K562 (cell line): ENCODE results near the gene MINK1. TPM values are rescaled to one million over a fixed set of nuclear protein-coding genes. Genes with fewer than 3 reads are reported as not detected.

Experiments
- ARHGAP35 ChIP-seq: fragments of 450-650 bp; IDR thresholded peaks from 2 replicates; pipeline ENCODE4 v1.6.1; 2018; ENCODE audit not compliant: partially characterized antibody
- FOXP4 ChIP-seq: sonication (generic); formaldehyde crosslinking; IDR thresholded peaks from 2 replicates; pipeline ENCODE4 v1.8.0; 2022; ENCODE audit warnings: mild to moderate bottlenecking, missing genetic modification reagents, borderline replicate concordance
- HDAC3 ChIP-seq: fragments of 450-650 bp; IDR thresholded peaks from 2 replicates; pipeline ENCODE4 v1.6.1; 2018; ENCODE audit warnings: borderline replicate concordance, mild to moderate bottlenecking, moderate library complexity; ENCODE audit not compliant: partially characterized antibody
- MIER1 ChIP-seq: fragments of 450-650 bp; IDR thresholded peaks from 2 replicates; pipeline ENCODE4 v1.6.1; 2016; ENCODE audit warnings: antibody characterized with exemption, mild to moderate bottlenecking, low read depth
- NELFE ChIP-seq: IDR thresholded peaks from 2 replicates; pipeline ENCODE4 v1.6.1; 2011; ENCODE audit warnings: mild to moderate bottlenecking; ENCODE audit not compliant: insufficient read depth, insufficient read length
- RNF219 ChIP-seq: fragments of 250-450 bp; sonication (Bioruptor Pico); IDR thresholded peaks from 2 replicates; pipeline ENCODE4 v1.5.0; 2022; ENCODE audit warnings: mild to moderate bottlenecking
- TAF1 ChIP-seq: IDR thresholded peaks from 2 replicates; pipeline ENCODE4 v1.6.1; 2011; ENCODE audit warnings: mild to moderate bottlenecking, low read length, moderate library complexity; ENCODE audit not compliant: insufficient read depth, control insufficient read depth, severe bottlenecking; ENCODE audit errors: extremely low read depth
- TEAD1 ChIP-seq, 2 experiments: fragments of 450-650 bp in 1 of 2; sonication (generic) in 1 of 2; formaldehyde crosslinking; IDR thresholded peaks; 2 replicates each; pipeline versions ENCODE4 v1.4.0 to v1.8.0; 2020 to 2022; ENCODE audit warnings: mild to moderate bottlenecking in 2 of 2, missing genetic modification reagents in 1 of 2
- TOE1 ChIP-seq, 2 experiments: fragments of 450-650 bp in 1 of 2; sonication (generic) in 1 of 2; formaldehyde crosslinking in 1 of 2; IDR thresholded peaks; 2 replicates each; pipeline versions ENCODE4 v1.7.1 to v1.8.0; 2016 to 2022; ENCODE audit warnings: borderline replicate concordance in 2 of 2, mild to moderate bottlenecking in 2 of 2, antibody characterized with exemption in 1 of 2, inconsistent platforms in 1 of 2, low read depth in 1 of 2, missing genetic modification reagents in 1 of 2, moderate library complexity in 1 of 2
- ZNF609 ChIP-seq: sonication (generic); formaldehyde crosslinking; IDR thresholded peaks from 2 replicates; pipeline ENCODE4 v1.8.1; 2023; ENCODE audit warnings: missing genetic modification reagents, mild to moderate bottlenecking, borderline replicate concordance
- polyA plus RNA-seq, 8 experiments: library from polyadenylated mRNA; depleted of rRNA in 4 of 8; stranded (reverse) in 5 of 8; unstranded in 3 of 8; fragments of >200 nt; fragmentation: Nextera tagmentation in 2 of 8; fragmentation: Illumina TruSeq in 1 of 8; extraction: Ambion mirVana in 2 of 8; extraction: Trizol in 1 of 8; gene quantifications; 2 replicates each; pipeline versions ENCODE4 v1.2.1 to v1.2.3, GENCODE V29; 2011 to 2014; ENCODE audit warnings: inconsistent platforms in 1 of 8, missing spikeins in 1 of 8
- total RNA-seq, 7 experiments: library from RNA; depleted of rRNA in 6 of 7; stranded (reverse); fragments of >200 nt in 6 of 7; fragmentation: Illumina TruSeq in 2 of 7; extraction: Trizol in 2 of 7; gene quantifications; 2 replicates each; pipeline versions ENCODE4 v1.2.1 to v1.2.3, GENCODE V29; 2011 to 2021; ENCODE audit warnings: low replicate concordance in 1 of 7
- TF ChIP-seq, protein P1 (sequence below): fragments of 450-650 bp; IDR thresholded peaks from 2 replicates; pipeline ENCODE4 v1.7.1; 2018; ENCODE audit warnings: mild to moderate bottlenecking, low read depth; ENCODE audit not compliant: partially characterized antibody

The MINK1 gene
- total and polyA plus RNA-seq, 9 of the 15 experiments (the other 6 are each of a cell fraction or from before 2014, with no cell fraction given): 0.11 to 54.2 (median 14.9) TPM

DNA sequence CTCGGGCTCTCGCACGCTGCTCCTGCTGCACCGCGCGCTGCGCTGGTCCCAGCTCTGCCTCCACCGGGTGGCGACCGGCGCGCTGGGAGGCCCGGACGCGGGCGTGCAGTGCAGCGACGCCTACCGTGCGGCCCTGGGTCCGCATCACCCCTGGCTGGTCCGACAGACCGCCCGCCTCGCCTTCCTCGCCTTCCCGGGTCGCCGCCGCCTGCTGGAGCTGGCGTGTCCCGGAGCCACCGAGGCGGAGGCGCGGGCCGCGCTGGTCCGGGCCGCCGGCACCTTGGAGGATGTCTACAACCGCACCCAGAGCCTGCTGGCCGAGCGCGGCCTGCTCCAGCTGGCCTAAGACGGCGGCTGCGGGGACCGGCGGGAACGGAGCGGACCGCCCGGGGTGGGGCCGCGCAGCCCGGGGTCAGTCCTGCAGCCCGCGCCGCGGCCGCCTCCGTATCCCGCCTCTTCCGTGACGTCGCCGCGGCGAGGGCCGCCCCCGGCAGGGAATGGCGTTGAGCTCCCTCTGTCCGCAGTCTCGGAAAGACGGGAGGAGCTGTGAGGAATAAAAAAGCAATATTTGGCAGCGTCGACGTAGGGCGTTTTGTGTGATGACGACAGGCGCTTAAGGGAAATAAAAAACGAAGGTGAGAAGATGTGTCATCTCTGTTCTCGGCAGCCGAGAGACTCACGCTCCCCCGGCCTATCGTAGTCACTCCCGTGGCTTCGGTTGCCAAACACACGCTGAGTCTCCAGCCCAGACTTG, 43.0 kb upstream of the MINK1 start (continued):
- TF ChIP-seq, protein P1, sequence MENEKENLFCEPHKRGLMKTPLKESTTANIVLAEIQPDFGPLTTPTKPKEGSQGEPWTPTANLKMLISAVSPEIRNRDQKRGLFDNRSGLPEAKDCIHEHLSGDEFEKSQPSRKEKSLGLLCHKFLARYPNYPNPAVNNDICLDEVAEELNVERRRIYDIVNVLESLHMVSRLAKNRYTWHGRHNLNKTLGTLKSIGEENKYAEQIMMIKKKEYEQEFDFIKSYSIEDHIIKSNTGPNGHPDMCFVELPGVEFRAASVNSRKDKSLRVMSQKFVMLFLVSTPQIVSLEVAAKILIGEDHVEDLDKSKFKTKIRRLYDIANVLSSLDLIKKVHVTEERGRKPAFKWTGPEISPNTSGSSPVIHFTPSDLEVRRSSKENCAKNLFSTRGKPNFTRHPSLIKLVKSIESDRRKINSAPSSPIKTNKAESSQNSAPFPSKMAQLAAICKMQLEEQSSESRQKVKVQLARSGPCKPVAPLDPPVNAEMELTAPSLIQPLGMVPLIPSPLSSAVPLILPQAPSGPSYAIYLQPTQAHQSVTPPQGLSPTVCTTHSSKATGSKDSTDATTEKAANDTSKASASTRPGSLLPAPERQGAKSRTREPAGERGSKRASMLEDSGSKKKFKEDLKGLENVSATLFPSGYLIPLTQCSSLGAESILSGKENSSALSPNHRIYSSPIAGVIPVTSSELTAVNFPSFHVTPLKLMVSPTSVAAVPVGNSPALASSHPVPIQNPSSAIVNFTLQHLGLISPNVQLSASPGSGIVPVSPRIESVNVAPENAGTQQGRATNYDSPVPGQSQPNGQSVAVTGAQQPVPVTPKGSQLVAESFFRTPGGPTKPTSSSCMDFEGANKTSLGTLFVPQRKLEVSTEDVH: peak; percentile 41
- TF ChIP-seq TEAD1 (CRISPR knock-in tag; IDR thresholded peaks at IDR 0.05) (peak in 1 of 2 experiments; percentile 73; a peak in 2 of 4 replicates), ZNF609 (CRISPR knock-in tag) (no peak), RNF219 (CRISPR knock-in tag) (no peak), TOE1 (IDR thresholded peaks at IDR 0.05; ENCODE audit: borderline replicate concordance) (no peak), TOE1 (CRISPR knock-in tag; IDR thresholded peaks at IDR 0.05; ENCODE audit: borderline replicate concordance, low read depth) (0 out of 2 replicates have a peak, but pooled peaks have one; percentile 39), NELFE (no peak), TAF1 (peak; percentile 12), MIER1 (no peak), HDAC3 (no peak), ARHGAP35 (no peak), FOXP4 (CRISPR knock-in tag) (no peak)
